Measurements from ENCODE around the gene CDKN2B. TPM values are rescaled to one million over a fixed set of nuclear protein-coding genes. Genes with fewer than 3 reads are reported as not detected.

The CDKN2B gene
- polyA plus RNA-seq, 1 donor from 2014 or later: 0.15 TPM

DNA sequence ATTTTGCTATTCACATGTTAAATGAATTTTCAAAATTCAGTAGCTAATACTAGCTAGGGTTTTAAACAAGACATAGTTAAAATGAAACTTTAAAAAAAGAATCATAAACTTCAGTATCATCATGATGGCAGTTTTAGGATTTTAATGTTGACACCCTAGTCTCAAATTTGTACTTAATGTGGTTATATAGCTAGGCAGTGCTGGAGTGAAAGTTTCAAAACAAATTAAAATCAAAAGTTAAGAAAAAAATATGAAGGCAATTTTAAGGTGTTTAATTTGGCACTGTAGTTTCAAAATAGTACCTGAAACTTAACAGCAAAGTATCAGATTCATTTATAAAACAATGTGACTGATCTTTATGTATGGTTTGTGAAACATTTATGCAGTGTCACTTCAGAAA, 19.3 kb upstream of the CDKN2B start:
- Histone ChIP-seq H3K9me2 (ENCODE audit: insufficient read depth, low read length) (no peaks in the 10 kb centered on the region), H3K36me3 (ENCODE audit: insufficient read depth, low read length) (no peaks in the 10 kb centered on the region), H3K27ac (ENCODE audit: low read length) (no peak overlapping the region), H3K79me2 (replicated peaks; ENCODE audit: insufficient read depth, low read length) (no peaks in the 10 kb centered on the region), H4K20me1 (ENCODE audit: insufficient read depth) (no peaks in the 10 kb centered on the region), H3F3A (ENCODE audit: insufficient read depth, low read length, poor library complexity, severe bottlenecking) (no peaks in the 10 kb centered on the region), H3K9me3 (ENCODE audit: low read length) (no peaks in the 10 kb centered on the region), H3K9ac (ENCODE audit: low read length) (no peak overlapping the region), H3K27me3 (ENCODE audit: insufficient read depth, low read depth, low read length) (no peaks in the 10 kb centered on the region), H3K4me2 (ENCODE audit: low read length) (no peak overlapping the region), H2AFZ (ENCODE audit: low read depth, low read length) (no peak overlapping the region), H3K4me3 (ENCODE audit: low read length) (no peak overlapping the region)
- TF ChIP-seq, protein P1, sequence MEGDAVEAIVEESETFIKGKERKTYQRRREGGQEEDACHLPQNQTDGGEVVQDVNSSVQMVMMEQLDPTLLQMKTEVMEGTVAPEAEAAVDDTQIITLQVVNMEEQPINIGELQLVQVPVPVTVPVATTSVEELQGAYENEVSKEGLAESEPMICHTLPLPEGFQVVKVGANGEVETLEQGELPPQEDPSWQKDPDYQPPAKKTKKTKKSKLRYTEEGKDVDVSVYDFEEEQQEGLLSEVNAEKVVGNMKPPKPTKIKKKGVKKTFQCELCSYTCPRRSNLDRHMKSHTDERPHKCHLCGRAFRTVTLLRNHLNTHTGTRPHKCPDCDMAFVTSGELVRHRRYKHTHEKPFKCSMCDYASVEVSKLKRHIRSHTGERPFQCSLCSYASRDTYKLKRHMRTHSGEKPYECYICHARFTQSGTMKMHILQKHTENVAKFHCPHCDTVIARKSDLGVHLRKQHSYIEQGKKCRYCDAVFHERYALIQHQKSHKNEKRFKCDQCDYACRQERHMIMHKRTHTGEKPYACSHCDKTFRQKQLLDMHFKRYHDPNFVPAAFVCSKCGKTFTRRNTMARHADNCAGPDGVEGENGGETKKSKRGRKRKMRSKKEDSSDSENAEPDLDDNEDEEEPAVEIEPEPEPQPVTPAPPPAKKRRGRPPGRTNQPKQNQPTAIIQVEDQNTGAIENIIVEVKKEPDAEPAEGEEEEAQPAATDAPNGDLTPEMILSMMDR (IDR thresholded peaks at IDR 0.05; ENCODE audit: poor library complexity, severe bottlenecking): no peak
- TF ChIP-seq TAF1 (IDR thresholded peaks at IDR 0.05; ENCODE audit: low read depth): no peak
- TF ChIP-seq POLR2AphosphoS5 (IDR thresholded peaks at IDR 0.05): no peak
- no peak for TF ChIP-seq MXI1 (conservative IDR thresholded peaks at IDR 0.05; ENCODE audit: poor library complexity, severe bottlenecking)
- TF ChIP-seq EP300 (conservative IDR thresholded peaks at IDR 0.05; ENCODE audit: poor library complexity, severe bottlenecking): no peak
- TF ChIP-seq EZH2 (IDR thresholded peaks at IDR 0.05; ENCODE audit: borderline replicate concordance, insufficient read depth, low read length, poor library complexity, severe bottlenecking): no peak
- no peak for TF ChIP-seq REST (IDR thresholded peaks at IDR 0.05; ENCODE audit: borderline replicate concordance)
- no peak for TF ChIP-seq SMC3 (conservative IDR thresholded peaks at IDR 0.05; ENCODE audit: poor library complexity)
- TF ChIP-seq RAD21 (conservative IDR thresholded peaks at IDR 0.05): no peak

DNA sequence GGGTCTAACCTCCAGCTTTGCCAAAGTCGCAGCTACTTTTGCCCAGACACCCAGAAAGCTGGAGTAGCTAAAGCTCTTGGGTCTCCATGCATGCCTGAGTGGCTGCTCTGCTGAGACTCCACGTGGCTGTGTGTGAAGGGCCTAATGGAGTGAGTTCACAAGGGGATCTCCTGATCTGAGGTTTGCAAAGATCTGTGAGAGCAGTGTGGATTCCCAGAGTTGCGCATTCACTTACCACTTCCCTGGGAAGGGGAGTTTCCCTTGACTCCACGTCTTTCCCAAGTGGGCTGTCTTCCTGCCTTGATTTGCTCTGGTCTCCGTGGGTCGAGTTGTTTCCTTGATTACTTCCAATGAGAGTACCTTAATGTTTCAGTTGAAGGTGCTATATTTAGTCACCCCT, 17.6 kb upstream of the CDKN2B start:
- H3K27ac ChIP-seq (ENCODE audit: low read length): no peak overlapping the region
- no peaks in the 10 kb centered on the region for H3K9me3 ChIP-seq (ENCODE audit: low read length)
- no peaks in the 10 kb centered on the region for H3F3A ChIP-seq (ENCODE audit: insufficient read depth, low read length, poor library complexity, severe bottlenecking)
- no peaks in the 10 kb centered on the region for H3K27me3 ChIP-seq (ENCODE audit: insufficient read depth, low read depth, low read length)
- H3K4me3 ChIP-seq (ENCODE audit: low read length): no peak overlapping the region
- no peak overlapping the region for H3K9ac ChIP-seq (ENCODE audit: low read length)
- no peaks in the 10 kb centered on the region for H3K79me2 ChIP-seq (replicated peaks; ENCODE audit: insufficient read depth, low read length)
- TF ChIP-seq EP300 (conservative IDR thresholded peaks at IDR 0.05; ENCODE audit: poor library complexity, severe bottlenecking) (no peak), TAF1 (IDR thresholded peaks at IDR 0.05; ENCODE audit: low read depth) (no peak), POLR2AphosphoS5 (IDR thresholded peaks at IDR 0.05) (no peak), RAD21 (conservative IDR thresholded peaks at IDR 0.05) (no peak), REST (IDR thresholded peaks at IDR 0.05; ENCODE audit: borderline replicate concordance) (no peak), MXI1 (conservative IDR thresholded peaks at IDR 0.05; ENCODE audit: poor library complexity, severe bottlenecking) (no peak), EZH2 (IDR thresholded peaks at IDR 0.05; ENCODE audit: borderline replicate concordance, insufficient read depth, low read length, poor library complexity, severe bottlenecking) (no peak), SMC3 (conservative IDR thresholded peaks at IDR 0.05; ENCODE audit: poor library complexity) (no peak)
- TF ChIP-seq, protein P1 (IDR thresholded peaks at IDR 0.05; ENCODE audit: poor library complexity, severe bottlenecking): no peak
- no peaks in the 10 kb centered on the region for H4K20me1 ChIP-seq (ENCODE audit: insufficient read depth)
- no peaks in the 10 kb centered on the region for H3K36me3 ChIP-seq (ENCODE audit: insufficient read depth, low read length)
- H3K4me2 ChIP-seq (ENCODE audit: low read length): no peak overlapping the region
- no peaks in the 10 kb centered on the region for H3K9me2 ChIP-seq (ENCODE audit: insufficient read depth, low read length)
- no peak overlapping the region for H2AFZ ChIP-seq (ENCODE audit: low read depth, low read length)

Data from neural cell (in vitro differentiated cells).